HG02678 (cell line): ENCODE results near the gene HTD2.
"Not testable (repeated sequence)": the region's sequence is repeated elsewhere in the genome, so short reads cannot be mapped to it uniquely, and the experiment has no call there.

ENCODE experiments used
- ATAC-seq: cut with Tn5 transposase; IDR thresholded peaks from one replicate; pipeline ENCODE4 v1.9.1; 2021; ENCODE audit warnings: mild to moderate bottlenecking, moderate library complexity; ENCODE audit not compliant: unreplicated experiment

Gene HTD2

GRCh38 chr3:58305882-58306711 lies at the start of gene HTD2, which contains the start of gene RPP14:
TSS of gene HTD2 (plus strand) at chr3:58306520. CDS start at chr3:58317614, 11,094 bp downstream.
TSS of gene RPP14 (plus strand) at chr3:58306245. CDS start at chr3:58310330, 4,085 bp downstream.
- peak; percentile 91 for ATAC-seq

DNA sequence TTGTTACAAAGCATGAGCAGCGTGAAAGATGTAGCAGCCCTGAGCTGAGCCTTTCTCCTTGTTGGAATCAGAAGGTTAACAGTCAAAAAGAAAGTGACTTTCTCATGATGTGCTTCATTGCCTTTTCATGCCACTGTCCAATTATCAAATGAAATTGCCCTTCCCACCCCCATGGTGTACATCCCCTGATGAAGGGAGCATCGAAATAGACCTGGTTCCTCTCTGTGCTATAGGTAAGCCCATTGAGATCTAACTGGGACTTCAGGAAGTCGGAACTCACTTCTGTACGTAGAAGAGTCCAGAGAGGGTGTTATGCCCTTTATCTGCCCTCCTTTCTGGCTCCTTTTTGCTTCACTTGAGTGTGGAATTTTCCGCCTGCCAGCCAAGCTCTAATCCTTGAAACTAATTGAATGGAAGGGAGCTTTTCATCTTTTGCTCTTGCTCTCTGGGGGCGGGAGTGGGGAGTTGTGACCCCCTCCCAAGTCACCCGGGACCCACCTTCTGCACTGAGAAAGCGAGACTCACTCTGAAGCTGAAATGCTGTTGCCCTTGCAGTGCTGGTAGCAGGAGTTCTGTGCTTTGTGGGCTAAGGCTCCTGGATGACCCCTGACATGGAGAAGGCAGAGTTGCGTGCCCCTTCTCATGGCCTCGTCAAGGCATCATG lies 47.8 kb upstream of the HTD2 start:
- no peak for ATAC-seq

DNA sequence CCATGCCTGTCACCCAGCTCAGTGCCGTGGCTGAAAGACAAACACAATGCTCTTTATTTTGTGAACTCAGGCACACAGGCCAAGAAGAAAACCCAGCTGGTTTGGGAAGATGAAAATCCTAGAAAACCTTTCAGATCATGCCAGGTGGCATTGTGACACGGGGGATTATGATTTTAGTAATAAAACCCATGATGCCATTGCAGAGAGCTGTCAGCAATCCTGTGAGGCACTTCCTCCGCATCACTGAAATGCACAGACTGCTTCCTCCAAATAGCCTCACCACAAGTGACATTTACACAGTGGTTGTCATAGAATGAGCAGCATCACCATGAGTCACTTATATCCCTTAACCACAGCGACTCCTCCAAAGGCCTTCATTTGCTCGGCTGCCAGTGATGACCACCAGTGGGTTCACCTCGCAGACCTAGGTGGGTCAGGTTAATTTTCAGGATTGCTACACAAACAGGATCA lies 46.0 kb upstream of the HTD2 start:
- no peak for ATAC-seq

- ATAC-seq: no peak
Measured at GRCh38 chr3:58260733-58261132, 45.6 kb upstream of the HTD2 start.

- ATAC-seq: peak; percentile 81
Measured at GRCh38 chr3:58261954-58262666, 44.2 kb upstream of the HTD2 start.

DNA sequence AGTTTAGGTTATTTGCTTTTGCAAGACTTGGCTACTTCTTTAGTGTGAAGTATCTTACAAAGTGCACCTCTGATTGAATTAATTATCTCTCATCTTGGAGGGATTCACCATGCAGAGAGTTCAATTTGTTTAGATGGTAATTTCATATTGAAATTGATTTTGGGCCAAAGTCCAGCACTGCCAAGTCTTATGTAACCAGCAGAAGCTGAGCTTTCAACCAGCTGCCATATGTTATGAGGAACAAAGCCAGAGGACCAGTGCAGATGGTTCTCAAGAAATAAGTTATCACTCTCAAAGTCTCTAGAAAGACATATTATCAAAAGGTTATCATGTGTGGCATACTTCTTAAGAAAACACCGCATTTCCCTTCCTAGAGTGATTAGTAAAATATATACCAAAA lies 39.7 kb upstream of the HTD2 start:
- no peak for ATAC-seq

DNA sequence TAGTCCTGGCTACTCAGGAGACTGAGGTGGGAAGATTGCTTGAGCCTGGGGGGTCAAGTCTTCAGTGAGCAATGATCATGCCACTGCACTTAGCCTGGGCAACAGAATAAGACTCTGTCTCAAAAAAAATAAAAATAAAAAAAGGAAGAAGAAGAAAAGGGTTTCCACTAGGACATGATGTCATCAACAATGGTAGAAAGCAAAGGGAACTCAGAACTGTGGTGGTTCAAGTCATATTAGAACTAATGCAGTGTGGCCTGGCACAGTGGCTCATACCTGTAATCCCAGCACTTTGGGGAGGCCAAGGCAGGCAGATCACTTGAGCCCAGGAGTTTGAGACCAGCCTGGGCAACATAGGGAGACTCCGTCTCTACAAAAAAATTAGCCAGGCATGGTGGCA lies 38.8 kb upstream of the HTD2 start:
- not testable (repeated sequence) for ATAC-seq

GRCh38 chr3:58269356-58269755 lies 37.0 kb upstream of the HTD2 start:
- no peak for ATAC-seq

GRCh38 chr3:58270485-58270884 lies 35.8 kb upstream of the HTD2 start:
- no peak for ATAC-seq

- ATAC-seq: no peak
Measured at GRCh38 chr3:58271901-58272501, 34.3 kb upstream of the HTD2 start.

DNA sequence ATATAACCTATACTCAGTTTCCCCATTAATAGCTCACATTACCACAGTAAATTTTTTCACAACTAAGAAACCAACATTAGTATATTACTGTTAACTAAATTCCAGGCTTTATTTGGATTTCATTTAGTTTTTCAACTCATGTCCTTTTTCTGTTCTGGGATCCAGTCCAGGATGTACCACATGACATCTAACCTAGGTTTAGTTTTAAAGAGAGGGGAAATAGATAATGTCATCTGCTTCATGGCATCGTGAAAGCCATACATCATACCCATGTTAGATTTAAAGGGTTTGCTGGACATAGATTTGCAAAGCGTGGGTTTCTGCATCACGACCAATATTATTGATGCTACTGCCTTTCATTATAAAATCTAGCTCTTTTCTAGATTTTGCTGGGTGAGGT lies 33.4 kb upstream of the HTD2 start:
- no peak for ATAC-seq

GRCh38 chr3:58273362-58273761 lies 33.0 kb upstream of the HTD2 start:
- not testable (repeated sequence) for ATAC-seq

DNA sequence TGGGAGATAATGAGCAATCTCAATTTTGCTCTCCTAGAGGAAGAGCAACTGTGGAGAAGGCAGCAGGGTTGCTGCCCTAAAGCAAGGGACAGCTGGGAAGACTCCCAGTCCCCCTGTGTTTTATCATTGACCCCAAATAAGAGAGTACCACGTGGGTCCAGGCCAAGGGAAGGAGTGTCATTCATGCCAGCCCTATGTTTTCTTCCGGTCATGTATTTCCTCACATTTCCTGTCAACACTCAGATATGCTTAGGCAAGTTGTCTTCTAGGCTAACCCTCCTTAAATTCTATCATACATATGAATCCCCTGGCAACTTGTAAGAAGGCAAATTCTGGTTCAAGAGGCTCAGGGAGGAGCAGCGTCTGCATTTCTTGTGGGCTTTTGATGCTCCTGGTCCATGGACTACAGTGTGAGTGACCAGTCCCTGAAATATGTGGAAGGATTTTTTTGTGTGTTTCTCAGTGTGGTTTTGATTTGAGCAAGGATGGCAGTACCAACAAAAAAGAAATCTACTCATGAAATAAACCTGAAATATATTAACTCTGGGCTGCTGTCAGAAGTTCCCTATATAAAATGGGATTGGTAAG lies 32.2 kb upstream of the HTD2 start:
- no peak for ATAC-seq

- ATAC-seq: no peak
Measured at GRCh38 chr3:58281069-58281468, 25.3 kb upstream of the HTD2 start.

- no peak for ATAC-seq
Measured at GRCh38 chr3:58285334-58285733, 21.0 kb upstream of the HTD2 start.

- ATAC-seq: no peak
Measured at GRCh38 chr3:58287354-58287753, 19.0 kb upstream of the HTD2 start.

DNA sequence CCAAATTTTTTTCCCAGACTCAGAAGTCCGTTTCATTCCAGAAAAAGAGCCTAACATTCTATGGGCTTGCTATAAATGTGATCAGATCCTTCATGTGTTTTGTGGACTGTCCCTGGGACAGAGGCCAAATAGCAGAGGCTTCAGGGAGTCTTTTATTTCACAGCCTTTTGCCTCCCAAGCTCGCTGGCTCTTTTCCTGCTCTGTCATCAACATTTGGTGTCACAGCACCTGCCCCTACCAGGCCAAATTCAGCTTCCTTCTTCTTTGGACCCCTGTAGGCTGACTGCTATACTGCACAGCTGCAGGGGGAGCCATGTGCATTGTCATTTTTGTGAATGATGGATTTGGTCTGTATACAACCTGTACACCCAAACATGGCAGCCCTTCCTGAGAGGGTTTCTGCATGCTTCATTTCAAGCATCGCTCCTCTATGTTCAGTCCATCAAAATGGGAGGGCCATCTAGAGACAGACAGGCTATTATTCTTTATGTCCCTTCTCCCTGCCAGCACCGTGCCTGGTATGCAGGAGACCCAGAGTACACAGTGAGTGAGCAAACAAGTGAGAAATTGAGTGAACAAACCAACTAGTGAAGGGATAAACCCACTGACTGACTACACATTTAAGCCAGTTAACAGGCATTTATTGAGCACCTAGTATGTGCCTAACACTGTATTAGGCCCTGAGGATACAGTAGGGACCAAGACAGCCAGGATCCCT lies 18.1 kb upstream of the HTD2 start:
- no peak for ATAC-seq

GRCh38 chr3:58288964-58289613 lies 17.2 kb upstream of the HTD2 start:
- not testable (repeated sequence) for ATAC-seq

GRCh38 chr3:58290446-58290845 lies 15.9 kb upstream of the HTD2 start:
- ATAC-seq: not testable (repeated sequence)
